Germinal center (tissue), 1 donor: ENCODE data around the gene SLC39A2.
"Not testable (repeated sequence)": the region's sequence is repeated elsewhere in the genome, so short reads cannot be mapped to it uniquely, and the experiment has no call there.

ENCODE experiments used
- DNase-seq: peaks from one replicate; pipeline ENCODE4 v3.0.0; 2012; ENCODE audit warnings: mixed read lengths, low spot score

SLC39A2 gene, protein sequence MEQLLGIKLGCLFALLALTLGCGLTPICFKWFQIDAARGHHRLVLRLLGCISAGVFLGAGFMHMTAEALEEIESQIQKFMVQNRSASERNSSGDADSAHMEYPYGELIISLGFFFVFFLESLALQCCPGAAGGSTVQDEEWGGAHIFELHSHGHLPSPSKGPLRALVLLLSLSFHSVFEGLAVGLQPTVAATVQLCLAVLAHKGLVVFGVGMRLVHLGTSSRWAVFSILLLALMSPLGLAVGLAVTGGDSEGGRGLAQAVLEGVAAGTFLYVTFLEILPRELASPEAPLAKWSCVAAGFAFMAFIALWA

DNA sequence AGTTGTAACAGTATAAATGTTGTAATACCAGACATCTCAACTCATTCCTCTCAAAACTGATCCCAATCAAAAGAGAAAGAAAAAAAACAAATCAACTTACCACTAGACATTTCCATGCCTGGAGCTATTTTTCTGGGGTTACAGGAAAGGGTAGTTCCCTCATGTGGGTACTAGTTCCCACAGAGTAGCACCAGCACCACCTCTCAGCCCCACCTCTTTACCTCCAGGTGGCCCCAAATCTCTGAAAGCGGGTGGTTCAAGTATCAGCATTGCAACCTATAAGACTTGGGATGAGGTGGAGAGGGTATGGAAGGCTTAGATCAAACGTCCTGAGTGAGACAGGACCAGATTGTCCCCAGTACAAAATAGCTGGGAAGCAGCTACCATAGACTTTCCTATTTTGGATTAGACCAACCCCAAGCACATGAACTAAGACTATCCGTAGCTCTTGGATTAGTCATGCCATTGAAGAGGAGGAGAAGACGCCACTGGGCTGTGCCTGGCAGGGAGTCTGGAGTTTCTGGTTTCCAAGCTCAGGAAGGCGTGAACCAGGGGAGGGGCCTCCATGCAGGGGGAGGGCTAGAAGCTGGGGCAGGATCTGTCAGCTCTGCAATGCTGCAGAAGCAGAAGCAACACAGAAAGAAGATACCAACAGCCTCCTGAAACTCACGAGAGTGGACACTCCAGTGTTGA is at the start of gene SLC39A2:
SLC39A2 (plus strand) TSS at position 620 of the 693 bp plus-strand sequence. CDS start 154 bp downstream, outside the sequence.
- no peak for DNase-seq

- not testable (repeated sequence) for DNase-seq
Observed at GRCh38 chr14:20954736-20955537, 44.2 kb upstream of the SLC39A2 start, which contains the start of gene RNASE2. Gene RNASE2, plus strand, starts transcription at chr14:20955487. Its CDS starts 285 bp downstream, at chr14:20955772.

DNA sequence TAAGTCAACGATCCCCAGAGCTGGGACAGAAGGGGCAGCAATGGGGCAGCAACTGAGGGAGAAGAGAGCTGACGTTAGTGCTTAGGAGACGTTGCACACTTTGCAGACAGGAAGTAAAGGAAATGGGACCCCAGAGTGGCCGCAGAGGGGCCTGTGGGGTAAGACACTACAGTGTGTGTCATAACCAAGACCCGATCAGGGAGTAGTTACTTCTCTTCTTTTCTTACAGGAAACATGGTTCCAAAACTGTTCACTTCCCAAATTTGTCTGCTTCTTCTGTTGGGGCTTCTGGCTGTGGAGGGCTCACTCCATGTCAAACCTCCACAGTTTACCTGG is 43.6 kb upstream of the SLC39A2 start:
- DNase-seq, result not testable (repeated sequence)

DNA sequence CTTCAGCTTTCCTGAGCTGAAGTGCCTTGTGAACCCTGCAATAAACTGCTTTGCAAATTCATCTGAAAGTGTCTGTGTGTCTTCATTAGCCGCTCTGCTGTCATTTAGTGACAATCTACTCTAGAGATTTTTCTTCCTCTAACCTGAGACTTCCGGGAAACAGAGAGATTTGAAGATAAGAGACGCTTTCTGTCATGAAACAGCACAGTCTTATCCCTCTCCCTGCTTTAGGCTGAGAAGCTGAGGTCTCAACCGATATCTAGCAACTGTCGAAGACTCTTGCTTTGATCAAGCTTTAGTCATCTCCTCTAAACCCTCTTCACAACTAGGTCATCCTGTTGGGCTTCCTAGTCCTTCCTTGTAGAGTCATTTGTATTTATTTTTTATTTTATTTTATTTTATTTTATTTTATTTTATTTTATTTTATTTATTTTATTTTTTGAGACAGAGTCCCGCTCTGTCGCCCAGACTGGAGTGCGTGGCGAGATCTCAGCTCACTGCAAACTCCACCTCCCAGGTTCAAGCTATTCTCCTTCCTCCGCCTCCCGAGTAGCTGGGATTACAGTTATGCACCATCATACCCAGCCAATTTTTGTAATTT is 42.6 kb upstream of the SLC39A2 start:
- no peak for DNase-seq

DNA sequence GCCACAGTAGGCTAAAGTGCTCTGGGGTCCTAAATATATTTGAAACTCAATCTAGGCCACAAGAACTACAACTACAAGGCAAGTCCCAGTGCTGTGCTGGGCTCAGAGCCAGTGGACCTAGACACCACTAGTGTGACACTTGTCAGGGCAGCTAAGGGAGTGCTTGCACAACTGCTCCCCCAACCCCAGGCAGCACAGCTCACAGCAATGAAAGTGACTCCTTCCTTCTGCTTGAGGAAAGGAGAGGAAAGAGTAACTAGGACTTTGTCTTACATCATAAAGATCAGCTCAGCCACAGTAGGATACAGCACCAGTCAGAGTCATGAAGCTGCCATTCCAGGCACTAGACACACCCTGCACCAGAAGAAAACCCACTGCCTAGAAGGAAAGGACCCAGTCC is 40.1 kb upstream of the SLC39A2 start:
- not testable (repeated sequence) for DNase-seq

- no peak for DNase-seq
Observed at GRCh38 chr14:20969336-20969735, 29.8 kb upstream of the SLC39A2 start.

DNA sequence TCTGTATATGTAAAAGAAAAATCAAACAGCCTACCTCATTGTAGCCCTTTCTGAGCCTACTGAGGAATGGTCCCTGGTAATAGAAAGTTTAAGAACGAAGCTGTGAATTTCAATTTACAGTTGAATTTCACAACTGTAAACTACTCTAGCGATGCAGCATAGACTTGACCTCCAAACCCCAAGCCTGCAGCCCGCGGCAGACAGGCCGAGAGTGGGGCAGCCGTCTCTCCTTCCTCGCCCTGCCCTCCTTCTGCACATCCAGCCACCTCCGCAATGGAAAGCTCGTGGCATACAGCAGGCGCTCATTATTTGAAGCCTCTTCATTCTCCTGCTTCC is 28.5 kb upstream of the SLC39A2 start:
- DNase-seq, result no peak

GRCh38 chr14:20970983-20971704 is 27.9 kb upstream of the SLC39A2 start:
- peak; percentile 86 for DNase-seq

- DNase-seq, result no peak
Observed at GRCh38 chr14:20971705-20972021, 27.4 kb upstream of the SLC39A2 start.

DNA sequence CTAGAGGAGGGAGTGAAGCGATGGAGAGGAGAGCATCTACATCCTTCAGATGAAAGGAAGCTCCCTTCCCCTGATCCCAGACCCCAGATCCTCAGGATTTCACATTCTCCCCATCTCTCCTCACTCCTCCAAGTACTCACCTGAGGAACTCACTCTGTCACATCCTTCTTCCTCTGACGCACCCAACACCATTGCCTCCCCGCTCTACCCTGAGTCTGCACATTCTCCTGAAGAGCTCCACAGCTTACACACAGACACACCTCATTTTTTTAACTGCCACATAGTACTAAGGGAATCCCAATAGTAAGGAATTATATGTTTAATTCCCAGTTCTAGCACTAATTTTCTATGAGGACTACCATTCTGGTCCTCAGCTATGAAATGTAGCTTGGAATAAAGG is 25.6 kb upstream of the SLC39A2 start:
- DNase-seq, result no peak

DNA sequence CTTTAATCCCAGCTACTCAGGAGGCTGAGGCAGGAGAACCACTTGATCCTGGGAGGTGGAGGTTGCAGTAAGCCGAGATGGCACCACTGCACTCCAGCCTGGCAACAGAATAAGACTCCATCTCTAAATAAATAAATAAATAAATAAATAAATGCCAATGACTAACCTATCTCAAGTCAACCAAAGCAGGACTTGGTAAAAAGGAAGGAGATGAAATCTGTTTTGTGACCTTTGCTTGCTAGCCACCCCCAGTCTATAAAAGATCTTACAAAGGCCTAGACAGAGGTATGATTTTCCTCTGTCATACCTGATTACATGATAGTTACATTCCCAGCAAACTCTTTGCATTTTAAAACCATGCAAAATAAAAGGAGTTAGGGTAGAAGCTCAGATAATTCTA is 22.8 kb upstream of the SLC39A2 start:
- no peak for DNase-seq

GRCh38 chr14:20978687-20979086 is 20.4 kb upstream of the SLC39A2 start:
- DNase-seq, result no peak

DNA sequence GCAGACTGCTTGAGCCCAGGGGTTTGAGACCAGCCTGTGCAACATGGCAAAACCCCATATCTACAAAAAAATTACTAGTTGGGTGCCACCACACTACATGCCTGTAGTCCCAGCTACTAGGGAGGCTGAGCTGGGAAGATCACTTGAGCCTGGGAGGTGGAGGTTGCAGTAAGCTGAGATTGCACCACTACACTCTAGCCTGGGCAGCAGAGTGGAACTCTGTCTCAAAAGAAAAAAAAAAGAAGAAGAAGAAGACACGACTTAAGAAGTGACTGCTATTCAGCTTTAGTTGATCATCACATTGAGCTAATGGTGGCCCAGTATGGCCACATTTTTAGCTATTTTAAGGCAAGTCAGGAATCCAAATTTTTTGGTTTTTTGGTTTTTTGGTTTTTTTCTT is 18.2 kb upstream of the SLC39A2 start:
- DNase-seq, result no peak

- no peak for DNase-seq
Observed at GRCh38 chr14:20982646-20983369, 16.3 kb upstream of the SLC39A2 start.

DNA sequence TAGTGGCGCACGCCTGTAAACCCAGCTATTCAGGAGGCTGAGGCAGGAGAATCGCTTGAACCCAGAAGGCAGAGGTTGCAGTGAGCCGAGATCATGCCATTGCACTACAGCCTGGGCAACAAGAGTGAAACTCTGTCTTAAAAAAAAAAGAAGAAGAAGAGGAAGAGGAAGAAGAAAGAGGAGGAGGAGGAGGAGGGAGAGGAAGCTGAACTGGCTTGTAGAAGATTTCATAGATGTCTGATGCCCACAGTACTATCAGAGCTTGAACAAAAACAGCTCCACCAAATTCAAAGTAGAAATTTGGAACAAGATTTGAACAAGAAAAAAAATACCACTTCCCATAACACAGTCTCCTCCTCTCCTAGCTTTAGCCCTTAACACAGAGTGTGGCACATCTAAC is 13.4 kb upstream of the SLC39A2 start:
- DNase-seq, result not testable (repeated sequence)

GRCh38 chr14:20986811-20987210 is 12.3 kb upstream of the SLC39A2 start:
- DNase-seq, result no peak

- no peak for DNase-seq
Observed at GRCh38 chr14:20988717-20989470, 10.2 kb upstream of the SLC39A2 start.

- DNase-seq, result no peak
Observed at GRCh38 chr14:20989471-20989786, 9.7 kb upstream of the SLC39A2 start.

- DNase-seq, result peak; percentile 91
Observed at GRCh38 chr14:20989787-20990600, 9.1 kb upstream of the SLC39A2 start, which contains the start of gene METTL17. Gene METTL17, plus strand, starts transcription at chr14:20989980. Its CDS starts 23 bp downstream, at chr14:20990003.

DNA sequence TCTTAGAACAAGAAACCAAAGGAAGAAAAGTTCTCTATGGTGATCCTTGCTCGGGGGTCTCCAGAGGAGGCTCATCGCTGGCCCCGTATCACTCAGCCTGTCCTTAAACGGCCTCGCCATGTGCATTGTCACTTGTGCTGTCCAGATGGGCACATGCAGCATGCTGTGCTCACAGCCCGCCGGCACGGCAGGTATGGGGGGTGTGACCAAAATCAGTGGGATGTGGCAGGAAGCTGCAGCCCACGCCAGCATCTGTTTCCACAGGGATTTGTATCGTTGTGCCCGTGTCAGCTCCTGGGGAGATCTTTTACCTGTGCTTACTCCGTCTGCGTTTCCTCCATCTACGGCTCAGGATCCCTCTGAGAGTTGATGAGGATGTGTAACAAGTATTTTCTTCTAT is 2.6 kb upstream of the SLC39A2 start:
- DNase-seq, result no peak
